Panc1 (cell line): ENCODE measurements around the gene STARD5.

Source experiments
- POLR2AphosphoS5 ChIP-seq: IDR thresholded peaks from 2 replicates; pipeline ENCODE4 v1.6.1; 2012; ENCODE audit warnings: mild to moderate bottlenecking, low read depth, low read length, moderate library complexity
- TF ChIP-seq, protein P1 (sequence below): fragments of 450-650 bp; IDR thresholded peaks from 2 replicates; pipeline ENCODE4 v1.5.1; 2017; ENCODE audit warnings: mild to moderate bottlenecking

- TF ChIP-seq POLR2AphosphoS5 = no peak
- TF ChIP-seq, protein P1, sequence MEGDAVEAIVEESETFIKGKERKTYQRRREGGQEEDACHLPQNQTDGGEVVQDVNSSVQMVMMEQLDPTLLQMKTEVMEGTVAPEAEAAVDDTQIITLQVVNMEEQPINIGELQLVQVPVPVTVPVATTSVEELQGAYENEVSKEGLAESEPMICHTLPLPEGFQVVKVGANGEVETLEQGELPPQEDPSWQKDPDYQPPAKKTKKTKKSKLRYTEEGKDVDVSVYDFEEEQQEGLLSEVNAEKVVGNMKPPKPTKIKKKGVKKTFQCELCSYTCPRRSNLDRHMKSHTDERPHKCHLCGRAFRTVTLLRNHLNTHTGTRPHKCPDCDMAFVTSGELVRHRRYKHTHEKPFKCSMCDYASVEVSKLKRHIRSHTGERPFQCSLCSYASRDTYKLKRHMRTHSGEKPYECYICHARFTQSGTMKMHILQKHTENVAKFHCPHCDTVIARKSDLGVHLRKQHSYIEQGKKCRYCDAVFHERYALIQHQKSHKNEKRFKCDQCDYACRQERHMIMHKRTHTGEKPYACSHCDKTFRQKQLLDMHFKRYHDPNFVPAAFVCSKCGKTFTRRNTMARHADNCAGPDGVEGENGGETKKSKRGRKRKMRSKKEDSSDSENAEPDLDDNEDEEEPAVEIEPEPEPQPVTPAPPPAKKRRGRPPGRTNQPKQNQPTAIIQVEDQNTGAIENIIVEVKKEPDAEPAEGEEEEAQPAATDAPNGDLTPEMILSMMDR = no peak
Observed at GRCh38 chr15:81358248-81358647, 34.3 kb upstream of the STARD5 start.
